Right lobe of liver (tissue), 4 donors: ENCODE results near the gene SLC1A3.

Source experiments
- CTCF ChIP-seq, 4 donors: fragments of 200-600 bp in 3 of 4; fragments of 450-650 bp in 1 of 4; IDR thresholded peaks; one replicate each; pipeline versions ENCODE4 v1.5.1 to v1.8.0; 2016 to 2022; ENCODE audit warnings: antibody characterized with exemption in 4 of 4, mild to moderate bottlenecking in 2 of 4
- POLR2A ChIP-seq: fragments of 450-650 bp; IDR thresholded peaks from one replicate; pipeline ENCODE4 v1.6.1; 2017; ENCODE audit warnings: antibody characterized with exemption, mild to moderate bottlenecking
- donor health status: DM: no; HTN: no; CAD: no.
- donor health status: DM: no; HTN: no; CAD: no.
- donor health status: DM: no; HTN: yes; CAD: no.

GRCh38 chr5:36596756-36597155, 9.7 kb upstream of the SLC1A3 start:
- TF ChIP-seq CTCF (IDR thresholded peaks at IDR 0.05) (no peak), POLR2A (no peak)
